Upper lobe of right lung (tissue), 1 donor: ENCODE measurements around the gene LRP1B. TPM values are rescaled to one million over a fixed set of nuclear protein-coding genes. Genes with fewer than 3 reads are reported as not detected.
"Not testable (repeated sequence)": the region's sequence is repeated elsewhere in the genome, so short reads cannot be mapped to it uniquely, and the experiment has no call there.

Experiments used
- ATAC-seq: fragments of 200-7000 bp; cut with Tn5 transposase; one replicate; pipeline ENCODE4 v1.9.1; 2020; ENCODE audit warnings: mild to moderate bottlenecking, moderate library complexity
- DNase-seq: peaks from one replicate; pipeline ENCODE4 v3.0.0-alpha.2; 2020
- H3K27ac ChIP-seq: fragments of 200-600 bp; one replicate; pipeline ENCODE4 v1.8.0; 2022
- H3K27me3 ChIP-seq: fragments of 200-600 bp; one replicate; pipeline ENCODE4 v1.8.0; 2022; ENCODE audit warnings: mild to moderate bottlenecking
- H3K36me3 ChIP-seq: fragments of 200-600 bp; one replicate; pipeline ENCODE4 v1.8.0; 2022
- H3K4me1 ChIP-seq: fragments of 200-600 bp; one replicate; pipeline ENCODE4 v1.8.0; 2022
- H3K4me3 ChIP-seq: fragments of 200-600 bp; one replicate; pipeline ENCODE4 v1.8.0; 2022; ENCODE audit warnings: mild to moderate bottlenecking
- H3K9me3 ChIP-seq: fragments of 200-600 bp; one replicate; pipeline ENCODE4 v1.8.0; 2022
- CTCF ChIP-seq: fragments of 200-600 bp; IDR thresholded peaks from one replicate; pipeline ENCODE4 v1.8.0; 2022; ENCODE audit warnings: antibody characterized with exemption
- intact Hi-C: fragments of 100-400 bp; cut with DNase I; formaldehyde crosslinking; loops from one replicate; pipeline ENCODE4 v1.11.0; 2022
- total RNA-seq: library from RNA; stranded (reverse); fragmentation: NEBNext Ultra II Directional; extraction: Animal tissue kit (Norgen Biotek cat#: 25700); gene quantifications from one replicate; pipeline ENCODE4 v1.2.1, GENCODE V29; 2021
- donor health status: DM: no; HTN: yes; CAD: no; lungs with severe emphysema.

LRP1B gene
- total RNA-seq, 1 donor from 2014 or later, result 0.12 TPM

GRCh38 chr2:142095647-142096046 lies 35.2 kb downstream of the LRP1B start:
- no peaks in the 10 kb centered on the region for H3K36me3 ChIP-seq
- intact Hi-C loops, result no loop called here
- no peak for TF ChIP-seq CTCF
- H3K4me3 ChIP-seq, result no peak overlapping the region
- H3K27ac ChIP-seq, result no peak overlapping the region
- no peaks in the 10 kb centered on the region for H3K9me3 ChIP-seq
- H3K4me1 ChIP-seq, result no peaks in the 10 kb centered on the region
- ATAC-seq (no peak), DNase-seq (no peak)
- H3K27me3 ChIP-seq, result no peaks in the 10 kb centered on the region

GRCh38 chr2:142094233-142094632 lies 36.6 kb downstream of the LRP1B start:
- Histone ChIP-seq H3K36me3 (no peaks in the 10 kb centered on the region), H3K9me3 (no peaks in the 10 kb centered on the region), H3K4me1 (no peaks in the 10 kb centered on the region), H3K4me3 (no peak overlapping the region), H3K27ac (no peak overlapping the region), H3K27me3 (no peaks in the 10 kb centered on the region)
- DNase-seq, result no peak
- intact Hi-C loops, result no loop called here
- TF ChIP-seq CTCF, result no peak
- ATAC-seq, result no peak

- H3K27ac ChIP-seq, result no peak overlapping the region
- H3K4me3 ChIP-seq, result no peak overlapping the region
- intact Hi-C loops, result no loop called here
- H3K9me3 ChIP-seq, result no peaks in the 10 kb centered on the region
- no peak for ATAC-seq
- no peaks in the 10 kb centered on the region for H3K36me3 ChIP-seq
- TF ChIP-seq CTCF, result no peak
- H3K27me3 ChIP-seq, result no peaks in the 10 kb centered on the region
- H3K4me1 ChIP-seq, result no peaks in the 10 kb centered on the region
- DNase-seq, result no peak
Observed at GRCh38 chr2:142088058-142088568, 42.7 kb downstream of the LRP1B start.

- H3K4me3 ChIP-seq, H3K9me3 ChIP-seq, H3K4me1 ChIP-seq, ATAC-seq, H3K27ac ChIP-seq, intact Hi-C loops, DNase-seq, H3K36me3 ChIP-seq, H3K27me3 ChIP-seq: not testable (repeated sequence)
Observed at GRCh38 chr2:142087585-142087984, 43.2 kb downstream of the LRP1B start.

- Histone ChIP-seq H3K4me1 (no peaks in the 10 kb centered on the region), H3K9me3 (no peaks in the 10 kb centered on the region), H3K4me3 (no peak overlapping the region), H3K36me3 (no peaks in the 10 kb centered on the region), H3K27ac (no peak overlapping the region), H3K27me3 (no peaks in the 10 kb centered on the region)
- DNase-seq, result no peak
- no peak for TF ChIP-seq CTCF
- intact Hi-C loops, result no loop called here
- ATAC-seq, result no peak
Observed at GRCh38 chr2:142082368-142082767, 48.4 kb downstream of the LRP1B start.

- ATAC-seq (no peak), DNase-seq (no peak)
- intact Hi-C loops, result no loop called here
- Histone ChIP-seq H3K27ac (no peak overlapping the region), H3K4me1 (no peaks in the 10 kb centered on the region), H3K4me3 (no peak overlapping the region), H3K9me3 (no peaks in the 10 kb centered on the region), H3K27me3 (no peaks in the 10 kb centered on the region), H3K36me3 (no peaks in the 10 kb centered on the region)
- TF ChIP-seq CTCF, result no peak
Observed at GRCh38 chr2:142076317-142076716, 54.5 kb downstream of the LRP1B start.
